Right cardiac atrium (tissue), 5 donors: ENCODE measurements around the gene TKTL1. TPM values are rescaled to one million over a fixed set of nuclear protein-coding genes. Genes with fewer than 3 reads are reported as not detected.
"Not testable (repeated sequence)": the region's sequence is repeated elsewhere in the genome, so short reads cannot be mapped to it uniquely, and the experiment has no call there.

Source experiments
- ATAC-seq, 2 donors: fragments of 200-7000 bp; cut with Tn5 transposase; one replicate each; pipeline versions ENCODE4 v1.8.0 to v1.9.1; 2020; ENCODE audit warnings: moderate library complexity in 2 of 2, mild to moderate bottlenecking in 1 of 2
- DNase-seq, 3 donors: peaks; one replicate each; pipeline ENCODE4 v3.0.0-alpha.2; 2020
- H3K27ac ChIP-seq: one replicate; pipeline ENCODE4 v1.5.1; 2013; ENCODE audit warnings: mild to moderate bottlenecking, low read length, control low read depth, moderate library complexity
- H3K27me3 ChIP-seq: one replicate; pipeline ENCODE4 v1.6.1; 2013; ENCODE audit not compliant: control insufficient read depth, insufficient read depth
- H3K4me1 ChIP-seq: one replicate; pipeline ENCODE4 v1.6.1; 2013; ENCODE audit warnings: low read length; ENCODE audit not compliant: control insufficient read depth, insufficient read depth
- H3K4me3 ChIP-seq: one replicate; pipeline ENCODE4 v1.5.1; 2013; ENCODE audit warnings: low read length, control low read depth
- H3K9me3 ChIP-seq: one replicate; pipeline ENCODE4 v1.6.1; 2013; ENCODE audit warnings: low read length; ENCODE audit not compliant: control insufficient read depth
- WGBS: extraction: QIAGEN DNeasy Blood & Tissue Kit; methylation state at CpG from one replicate; pipeline ENCODE4 v1.1.7; 2013; 5-methylcytosine and 5-hydroxymethylcytosine counted together
- intact Hi-C, 4 donors: fragments of 100-400 bp; cut with DNase I; formaldehyde crosslinking; loops; one replicate each; pipeline versions ENCODE4 v1.11.0 to v1.14.0; 2022 to 2023
- polyA plus RNA-seq: library from polyadenylated mRNA; stranded (reverse); fragments of 200-250 nt; gene quantifications from one replicate; pipeline ENCODE4 v1.2.3, GENCODE V29; 2013
- total RNA-seq, 4 donors: library from RNA; stranded (reverse); fragmentation: NEBNext Ultra II Directional; extraction: Animal tissue kit (Norgen Biotek cat#: 25700); gene quantifications; one replicate each; pipeline ENCODE4 v1.2.1, GENCODE V29; 2021
- donor health status: healthy with polysubstance abuse.
- donor health status: DM: no; HTN: yes; CAD: no.
- donor health status: DM: no; HTN: no; CAD: no.
- donor health status: DM: no; HTN: yes; CAD: no; lungs with severe emphysema.
- donor health status: DM: yes; HTN: yes; CAD: no.

TKTL1 gene
- total and polyA plus RNA-seq, 5 donors = 5.5 to 11.9 (median 8.6) TPM

DNA sequence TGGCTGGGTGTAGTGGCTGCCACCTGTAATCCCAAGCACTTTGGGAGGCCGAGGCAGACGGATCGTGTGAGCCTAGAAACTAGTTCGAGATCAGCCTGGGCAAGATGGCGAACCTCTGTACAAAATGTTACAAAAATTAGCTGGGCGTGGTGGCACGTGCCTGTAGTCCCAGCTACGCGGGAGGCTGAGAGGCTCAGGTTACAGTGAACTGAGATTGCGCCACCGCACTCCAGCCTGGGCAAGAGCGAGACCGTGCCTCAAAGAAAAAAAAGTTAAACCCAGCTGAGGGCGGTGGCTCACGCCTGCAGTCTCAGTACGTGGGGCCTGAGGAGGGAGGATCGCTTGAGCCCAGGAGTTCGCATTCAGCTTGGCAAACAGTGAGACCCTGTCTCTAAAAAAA lies 1.1 kb downstream of the TKTL1 start:
- no peaks in the 10 kb centered on the region for H3K9me3 ChIP-seq
- intact Hi-C loops = no loop called here
- ATAC-seq = no peak

DNA sequence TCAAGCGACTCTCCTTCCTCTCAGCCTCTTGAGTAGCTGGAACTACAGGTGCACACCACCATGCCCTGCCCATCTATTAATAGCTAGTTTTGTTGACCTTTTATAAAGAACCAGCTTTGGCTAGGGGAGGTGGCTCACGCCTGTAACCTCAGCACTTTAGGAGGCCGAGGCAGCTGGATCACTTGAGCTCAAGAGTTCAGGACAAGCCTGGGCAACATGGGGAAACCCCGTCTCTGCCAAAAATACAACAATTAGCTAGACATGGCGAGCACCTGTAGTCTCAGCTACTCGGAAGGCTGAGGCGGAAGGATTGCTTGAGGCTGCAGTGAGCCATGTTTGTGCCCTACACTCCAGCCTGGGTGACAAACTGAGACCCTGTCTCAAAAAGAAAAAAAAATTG lies 2.7 kb downstream of the TKTL1 start:
- intact Hi-C loops = no loop called here
- Histone ChIP-seq H3K27ac (no peak overlapping the region), H3K4me3 (no peak overlapping the region), H3K9me3 (no peaks in the 10 kb centered on the region), H3K4me1 (no peaks in the 10 kb centered on the region), H3K27me3 (no peaks in the 10 kb centered on the region)
- no peak for ATAC-seq
- no peak for DNase-seq
- 79% methylated on average over 7 of the region's 7 CpGs for WGBS

More for the DNA sequence above, 1.1 kb downstream of the TKTL1 start:
- Histone ChIP-seq H3K4me1 (no peaks in the 10 kb centered on the region), H3K27me3 (no peaks in the 10 kb centered on the region), H3K27ac (no peak overlapping the region), H3K4me3 (no peak overlapping the region)
- WGBS = 93% methylated on average over 18 of the region's 18 CpGs
- DNase-seq = no peak

GRCh38 chrX:154300816-154301215 lies 5.2 kb downstream of the TKTL1 start:
- no peak for ATAC-seq
- Histone ChIP-seq H3K27me3 (no peaks in the 10 kb centered on the region), H3K9me3 (no peaks in the 10 kb centered on the region), H3K4me3 (no peak overlapping the region), H3K27ac (no peak overlapping the region), H3K4me1 (no peaks in the 10 kb centered on the region)
- intact Hi-C loops = no loop called here
- 82% methylated on average over 8 of the region's 8 CpGs for WGBS
- no peak for DNase-seq

DNA sequence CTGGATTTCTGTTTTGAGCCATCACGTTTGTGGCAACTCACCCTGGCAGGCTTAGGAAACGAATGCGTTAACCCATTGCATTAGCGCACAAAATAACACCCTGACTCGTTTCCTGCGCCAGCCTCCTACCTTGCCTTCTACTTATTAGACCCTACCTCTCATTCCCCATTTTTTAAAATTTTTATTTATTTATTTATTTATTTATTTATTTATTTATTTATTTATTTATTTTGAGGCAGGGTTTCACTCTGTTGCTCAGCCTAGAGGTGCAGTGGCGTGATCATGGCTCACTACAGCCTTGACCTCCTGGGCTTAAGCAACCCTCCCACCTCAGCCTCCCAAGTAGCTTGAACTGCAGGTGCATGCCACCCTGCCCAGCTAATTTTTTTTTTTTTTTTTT lies 7.4 kb downstream of the TKTL1 start:
- WGBS = 84% methylated on average over 7 of the region's 7 CpGs
- H3K4me3 ChIP-seq, H3K27me3 ChIP-seq, H3K4me1 ChIP-seq, intact Hi-C loops, H3K27ac ChIP-seq, DNase-seq, ATAC-seq, H3K9me3 ChIP-seq: not testable (repeated sequence)

DNA sequence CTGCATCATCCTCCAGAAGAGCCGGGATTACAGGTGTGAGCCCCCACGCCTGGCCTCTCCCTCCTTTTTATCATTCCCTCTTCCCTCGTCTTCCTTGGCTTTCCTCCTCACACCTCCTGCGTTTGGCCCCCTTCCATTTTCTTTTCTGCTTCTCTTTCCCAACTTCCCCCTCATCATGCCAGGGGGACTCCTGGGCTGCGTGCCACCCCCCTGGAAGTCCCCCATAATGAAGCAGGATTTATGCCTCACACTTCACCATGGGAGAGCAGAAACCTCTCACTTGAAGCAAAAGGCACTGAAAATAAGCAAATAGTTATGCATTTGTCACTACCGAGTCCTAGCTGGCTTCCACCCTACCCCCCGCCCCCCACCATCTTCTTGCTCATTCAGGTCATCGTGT lies 7.9 kb downstream of the TKTL1 start:
- intact Hi-C loops = no loop called here
- Histone ChIP-seq H3K4me1 (peaks cover 2% of the 10 kb centered on the region), H3K27ac (no peak overlapping the region), H3K4me3 (no peak overlapping the region), H3K27me3 (no peaks in the 10 kb centered on the region), H3K9me3 (no peaks in the 10 kb centered on the region)
- no peak for ATAC-seq
- WGBS = 69% methylated on average over 8 of the region's 8 CpGs
- no peak for DNase-seq

- no peak for ATAC-seq
- Histone ChIP-seq H3K27me3 (no peaks in the 10 kb centered on the region), H3K4me3 (no peak overlapping the region), H3K9me3 (no peaks in the 10 kb centered on the region), H3K27ac (peak overlapping the region; percentile 6), H3K4me1 (peaks cover 2% of the 10 kb centered on the region)
- WGBS = 81% methylated on average over 10 of the region's 10 CpGs
- DNase-seq = no peak
- intact Hi-C loops = no loop called here
These were observed 9.3 kb downstream of the TKTL1 start for GRCh38 chrX:154304846-154305245.

GRCh38 chrX:154305541-154306205 lies 10.1 kb downstream of the TKTL1 start:
- peaks cover 2% of the 10 kb centered on the region for H3K4me1 ChIP-seq
- H3K27ac ChIP-seq = peak overlapping the region; percentile 68
- intact Hi-C loops = no loop called here
- ATAC-seq = peak; percentile 21 to 55
- no peaks in the 10 kb centered on the region for H3K27me3 ChIP-seq
- H3K9me3 ChIP-seq = no peaks in the 10 kb centered on the region
- H3K4me3 ChIP-seq = no peak overlapping the region
- no peak for DNase-seq
- 66% methylated on average over 11 of the region's 11 CpGs for WGBS

GRCh38 chrX:154307202-154307601 lies 11.6 kb downstream of the TKTL1 start:
- 56% methylated on average over 6 of the region's 6 CpGs for WGBS
- H3K4me3 ChIP-seq = no peak overlapping the region
- peak in 1 of 2 donors; percentile 12 for ATAC-seq
- H3K27me3 ChIP-seq = no peaks in the 10 kb centered on the region
- peaks cover 2% of the 10 kb centered on the region for H3K4me1 ChIP-seq
- no peak overlapping the region for H3K27ac ChIP-seq
- no peak for DNase-seq
- intact Hi-C loops = no loop called here
- H3K9me3 ChIP-seq = no peaks in the 10 kb centered on the region

DNA sequence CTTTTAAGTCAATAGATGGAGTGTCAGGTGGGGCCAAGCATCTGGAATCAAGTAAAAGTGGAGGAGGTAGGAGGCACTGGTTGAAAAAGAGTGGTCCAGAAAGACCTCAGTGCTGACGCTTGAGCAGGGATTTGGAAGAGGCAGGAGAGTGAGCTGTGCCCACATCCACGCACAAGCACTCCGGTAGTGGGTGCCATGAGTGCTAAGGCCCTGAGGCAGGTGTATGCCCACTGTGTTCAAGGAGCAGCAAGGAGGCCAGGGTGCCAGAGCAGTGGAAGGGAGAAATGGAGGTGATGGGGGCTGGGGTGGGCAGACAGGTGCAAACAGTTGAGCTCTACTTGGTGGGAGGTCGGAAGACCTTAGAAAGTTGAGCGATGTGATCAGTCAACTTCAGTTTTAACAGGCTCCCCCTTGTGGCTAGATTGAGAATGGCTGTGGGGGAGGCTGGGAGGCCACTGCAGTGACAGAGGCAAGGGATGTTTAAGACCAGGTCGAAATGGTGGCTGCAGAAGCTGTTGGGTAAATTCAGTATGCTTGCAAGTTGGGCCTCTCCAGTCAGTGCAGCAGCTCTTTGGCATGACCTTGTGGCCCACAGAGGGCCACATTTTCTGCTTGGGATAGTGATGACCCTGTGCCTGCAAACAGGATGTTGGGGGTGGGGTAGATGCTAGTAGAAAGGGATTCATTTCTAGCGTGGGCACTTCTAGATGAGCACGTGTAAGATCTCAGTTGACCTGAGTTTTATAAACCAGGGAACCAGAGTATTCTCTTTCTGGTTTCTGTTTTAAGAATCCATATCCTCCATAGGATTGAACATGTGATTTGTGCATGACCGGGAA lies 12.7 kb downstream of the TKTL1 start:
- WGBS = 53% methylated on average over 9 of the region's 9 CpGs
- peaks cover 2% of the 10 kb centered on the region for H3K4me1 ChIP-seq
- no peak overlapping the region for H3K4me3 ChIP-seq
- ATAC-seq = peak; percentile 27 to 59
- H3K9me3 ChIP-seq = no peaks in the 10 kb centered on the region
- H3K27ac ChIP-seq = no peak overlapping the region
- H3K27me3 ChIP-seq = no peaks in the 10 kb centered on the region
- intact Hi-C loops = no loop called here
- DNase-seq = peak; percentile 53 to 77 (median 70)

DNA sequence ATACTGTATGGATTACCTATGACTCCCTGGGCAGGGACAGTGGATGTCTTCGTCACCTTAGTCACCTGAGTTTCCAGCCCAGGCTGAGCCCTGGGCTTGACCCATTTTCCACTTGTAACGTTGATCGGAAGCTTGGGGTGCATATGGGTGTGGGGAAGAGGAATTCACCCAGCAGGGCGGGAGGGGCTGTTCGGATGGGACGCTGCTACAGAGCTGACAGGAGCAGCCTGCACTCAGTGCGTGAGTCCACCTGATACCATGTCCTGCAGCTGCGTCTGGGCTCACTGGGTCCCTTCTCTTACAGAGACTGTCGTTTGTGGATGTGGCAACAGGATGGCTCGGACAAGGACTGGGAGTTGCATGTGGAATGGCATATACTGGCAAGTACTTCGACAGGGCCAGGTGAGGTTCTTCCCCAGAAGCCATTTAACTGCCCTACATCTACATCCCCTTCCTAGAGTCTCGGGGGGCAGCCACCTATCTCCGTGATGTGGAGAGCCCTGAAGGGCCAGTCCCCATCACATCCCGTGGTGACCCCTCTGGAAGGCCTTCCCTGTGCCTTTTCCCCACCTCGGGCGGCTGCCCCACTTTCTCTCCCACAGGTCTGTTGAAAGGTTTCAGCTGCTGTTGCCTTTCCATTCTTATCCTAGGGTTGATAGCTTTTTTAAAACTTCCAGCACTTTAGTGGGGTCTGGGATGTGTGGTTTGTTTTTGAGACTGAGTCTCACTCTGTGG lies 13.6 kb downstream of the TKTL1 start:
- 83% methylated on average over 16 of the region's 16 CpGs for WGBS
- Histone ChIP-seq H3K27ac (no peak overlapping the region), H3K4me3 (no peak overlapping the region), H3K4me1 (peaks cover 2% of the 10 kb centered on the region), H3K9me3 (no peaks in the 10 kb centered on the region), H3K27me3 (no peaks in the 10 kb centered on the region)
- no peak for ATAC-seq
- intact Hi-C loops = no loop called here
- no peak for DNase-seq
